Skeletal muscle tissue (tissue), 4 donors: ENCODE results near the gene ZFYVE21. TPM values are rescaled to one million over a fixed set of nuclear protein-coding genes. Genes with fewer than 3 reads are reported as not detected.

ENCODE experiments used
- H3K27ac ChIP-seq: one replicate; pipeline ENCODE4 v1.7.0; 2013; ENCODE audit warnings: mild to moderate bottlenecking, low read depth, low read length, inconsistent platforms
- H3K27me3 ChIP-seq, 3 donors: one replicate each; pipeline ENCODE4 v1.7.0; 2013; ENCODE audit warnings: low read length in 3 of 3; ENCODE audit not compliant: control insufficient read depth in 3 of 3, insufficient read depth in 3 of 3
- H3K36me3 ChIP-seq, 3 donors: one replicate each; pipeline ENCODE4 v1.7.0; 2013; ENCODE audit warnings: low read length in 3 of 3; ENCODE audit not compliant: control insufficient read depth in 3 of 3, insufficient read depth in 3 of 3
- H3K4me1 ChIP-seq, 3 donors: one replicate each; pipeline ENCODE4 v1.7.0; 2013; ENCODE audit warnings: low read length in 3 of 3, mild to moderate bottlenecking in 3 of 3; ENCODE audit not compliant: control insufficient read depth in 3 of 3, insufficient read depth in 3 of 3
- H3K4me3 ChIP-seq, 3 donors: one replicate each; pipeline ENCODE4 v1.7.0; 2013; ENCODE audit warnings: low read length in 3 of 3
- H3K9ac ChIP-seq, 3 donors: one replicate each; pipeline ENCODE4 v1.7.0; 2013; ENCODE audit warnings: low read length in 3 of 3, mild to moderate bottlenecking in 3 of 3, moderate library complexity in 2 of 3, low read depth in 1 of 3
- H3K9me3 ChIP-seq, 3 donors: one replicate each; pipeline ENCODE4 v1.7.0; 2013; ENCODE audit warnings: low read length in 3 of 3; ENCODE audit not compliant: control insufficient read depth in 3 of 3
- total RNA-seq: library from RNA; depleted of rRNA; stranded (reverse); fragments of >200 nt; gene quantifications from one replicate; pipeline ENCODE4 v1.2.3, GENCODE V29; 2014
- donor health status: Osteomylitis.

The ZFYVE21 gene
- total RNA-seq, 1 donor from 2014 or later: 31.3 TPM

GRCh38 chr14:103719751-103720150 is 4.1 kb downstream of the ZFYVE21 start:
- no peak overlapping the region for H3K27ac ChIP-seq
- peaks cover 0 to 7% (median 0%) of the 10 kb centered on the region in 3 donors for H3K36me3 ChIP-seq
- H3K9me3 ChIP-seq: no peaks in the 10 kb centered on the region
- no peaks in the 10 kb centered on the region for H3K27me3 ChIP-seq
- no peak overlapping the region for H3K4me3 ChIP-seq
- H3K4me1 ChIP-seq: peaks cover 35 to 66% (median 48%) of the 10 kb centered on the region in 3 donors
- H3K9ac ChIP-seq: peak overlapping the region in 1 of 3 donors; percentile 16

DNA sequence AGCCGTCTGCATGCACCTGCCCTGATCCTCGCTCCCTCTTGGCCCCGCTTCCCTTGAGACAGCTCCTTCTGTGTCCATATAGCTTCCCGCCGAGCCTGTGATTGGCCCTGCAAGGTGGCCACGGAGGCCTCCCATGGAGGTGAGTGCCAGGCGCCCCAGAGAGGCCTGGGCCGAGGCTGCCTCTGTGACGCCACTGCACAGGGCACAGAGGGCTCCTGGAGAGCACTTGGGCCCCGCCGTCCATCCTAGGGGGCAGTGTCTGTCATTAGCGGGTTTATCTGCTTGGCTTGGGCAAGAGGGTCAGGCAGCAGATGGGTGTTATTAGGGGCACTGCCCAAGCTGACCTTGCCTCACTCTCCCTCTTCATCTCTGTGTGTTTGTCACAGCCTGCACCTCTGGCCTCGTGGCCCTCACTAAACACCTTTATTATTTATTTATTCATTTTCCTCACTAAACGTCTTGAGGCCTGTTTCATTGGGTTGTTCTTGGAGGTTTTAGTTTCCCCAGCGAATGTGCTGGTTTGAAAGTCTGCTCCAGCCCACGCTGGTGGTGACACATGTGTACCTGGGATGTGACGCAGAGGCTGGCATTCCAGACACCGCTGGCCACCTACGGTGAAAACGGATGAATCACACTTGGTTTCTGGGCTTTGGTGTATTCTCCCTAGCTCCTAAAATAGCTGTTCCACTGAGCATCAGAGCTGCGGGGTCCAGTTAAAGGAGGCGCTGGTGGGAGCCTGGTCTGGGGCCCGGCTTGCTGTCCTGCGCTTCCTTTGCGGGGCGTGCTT is 5.9 kb downstream of the ZFYVE21 start:
- H3K9me3 ChIP-seq: no peaks in the 10 kb centered on the region
- H3K4me1 ChIP-seq: peaks cover 34 to 74% (median 51%) of the 10 kb centered on the region in 3 donors
- H3K4me3 ChIP-seq: no peak overlapping the region
- peaks cover 0 to 7% (median 6%) of the 10 kb centered on the region in 3 donors for H3K36me3 ChIP-seq
- H3K27ac ChIP-seq: no peak overlapping the region
- H3K9ac ChIP-seq: peak overlapping the region in 1 of 3 donors; percentile 33
- no peaks in the 10 kb centered on the region for H3K27me3 ChIP-seq

DNA sequence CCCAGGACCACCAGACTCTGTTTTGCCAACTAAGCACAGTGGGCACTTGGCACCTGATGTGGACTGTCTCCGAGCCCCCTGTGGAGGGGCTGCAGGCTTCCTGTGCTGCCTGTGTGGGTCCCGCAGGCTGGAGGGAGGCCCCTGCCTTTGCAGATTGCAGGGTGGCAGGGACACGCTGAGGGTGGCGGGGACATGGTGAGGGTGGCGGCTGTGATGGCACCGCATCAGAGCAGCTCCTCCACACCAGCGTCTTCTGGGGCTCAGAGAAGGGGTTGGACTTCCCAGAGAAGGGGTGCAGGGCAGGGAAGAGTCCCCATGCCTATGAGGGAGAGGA is 8.1 kb downstream of the ZFYVE21 start:
- Histone ChIP-seq H3K27ac (peak overlapping the region; percentile 25), H3K27me3 (no peaks in the 10 kb centered on the region), H3K36me3 (peaks cover 6 to 12% (median 8%) of the 10 kb centered on the region in 3 donors), H3K4me1 (peaks cover 23 to 53% (median 40%) of the 10 kb centered on the region in 3 donors), H3K9me3 (no peaks in the 10 kb centered on the region), H3K9ac (peak overlapping the region in 2 of 3 donors; percentile 43 to 73), H3K4me3 (peak overlapping the region in 1 of 3 donors; percentile 22)

DNA sequence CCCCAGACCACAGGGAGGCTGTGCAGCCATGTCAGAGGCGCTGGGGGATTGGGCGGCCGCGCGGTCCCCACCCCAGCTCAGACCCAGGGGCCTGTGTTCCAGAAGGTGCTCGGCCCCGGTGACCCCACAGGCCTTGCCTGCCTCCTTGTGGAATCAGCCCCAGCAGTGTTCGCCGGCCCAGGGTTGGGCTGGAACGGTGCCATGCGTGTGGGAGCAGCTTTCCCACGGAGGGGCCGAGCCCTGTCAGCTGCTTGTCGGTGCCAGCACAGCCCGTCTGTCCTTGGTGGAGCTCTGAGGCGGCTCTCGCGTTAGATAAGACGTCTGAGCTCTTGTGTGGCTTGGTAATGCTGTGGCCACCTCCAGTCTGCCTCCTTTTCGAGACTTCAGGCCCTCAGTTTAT is 8.5 kb downstream of the ZFYVE21 start:
- no peaks in the 10 kb centered on the region for H3K27me3 ChIP-seq
- H3K4me3 ChIP-seq: no peak overlapping the region
- peaks cover 25 to 50% (median 42%) of the 10 kb centered on the region in 3 donors for H3K4me1 ChIP-seq
- no peak overlapping the region for H3K27ac ChIP-seq
- H3K36me3 ChIP-seq: peaks cover 10 to 16% (median 11%) of the 10 kb centered on the region in 3 donors
- H3K9me3 ChIP-seq: no peaks in the 10 kb centered on the region
- peak overlapping the region in 1 of 3 donors; percentile 73 for H3K9ac ChIP-seq

GRCh38 chr14:103725001-103725682 is 9.5 kb downstream of the ZFYVE21 start:
- Histone ChIP-seq H3K27me3 (no peaks in the 10 kb centered on the region), H3K9me3 (no peaks in the 10 kb centered on the region), H3K36me3 (peaks cover 19 to 26% (median 22%) of the 10 kb centered on the region in 3 donors), H3K27ac (no peak overlapping the region), H3K4me1 (peaks cover 21 to 44% (median 44%) of the 10 kb centered on the region in 3 donors), H3K9ac (peak overlapping the region in 1 of 3 donors; percentile 25), H3K4me3 (no peak overlapping the region)

DNA sequence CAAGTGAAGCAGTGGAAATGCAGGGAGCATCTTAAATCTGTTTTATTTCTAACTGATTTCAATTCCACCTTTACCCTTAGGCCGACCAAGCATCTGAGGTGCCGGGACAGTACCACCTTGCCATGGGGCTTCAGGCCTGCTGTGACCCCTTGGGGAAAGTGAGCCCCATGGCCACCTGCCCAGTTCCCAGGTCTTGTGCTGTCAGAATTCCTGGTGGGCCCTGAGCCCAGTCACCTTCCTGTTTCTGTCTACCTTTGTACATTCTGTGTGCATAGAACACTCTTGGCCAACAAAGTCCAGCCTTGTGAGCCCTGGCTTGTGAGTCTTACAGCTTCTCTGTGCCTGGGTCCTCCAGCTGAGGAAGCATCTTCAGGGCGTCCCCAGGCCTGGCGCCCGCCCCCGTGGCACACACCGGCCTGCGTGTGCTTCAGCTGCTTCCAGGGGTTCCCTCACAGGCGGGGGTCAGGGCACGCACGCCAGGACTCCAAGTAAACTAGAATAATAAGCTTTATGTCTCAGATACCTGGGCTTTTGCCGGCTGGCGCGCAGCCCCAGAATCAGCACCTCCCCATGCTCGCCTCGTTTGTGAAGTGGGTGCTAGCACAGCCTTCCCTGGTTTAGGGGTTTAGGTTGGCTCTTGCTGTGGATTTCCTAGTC is 10.3 kb downstream of the ZFYVE21 start:
- no peaks in the 10 kb centered on the region for H3K9me3 ChIP-seq
- peaks cover 23 to 51% (median 50%) of the 10 kb centered on the region in 3 donors for H3K4me1 ChIP-seq
- H3K27ac ChIP-seq: no peak overlapping the region
- no peaks in the 10 kb centered on the region for H3K27me3 ChIP-seq
- peaks cover 22 to 30% (median 28%) of the 10 kb centered on the region in 3 donors for H3K36me3 ChIP-seq
- peak overlapping the region in 1 of 3 donors; percentile 25 for H3K9ac ChIP-seq
- H3K4me3 ChIP-seq: no peak overlapping the region

DNA sequence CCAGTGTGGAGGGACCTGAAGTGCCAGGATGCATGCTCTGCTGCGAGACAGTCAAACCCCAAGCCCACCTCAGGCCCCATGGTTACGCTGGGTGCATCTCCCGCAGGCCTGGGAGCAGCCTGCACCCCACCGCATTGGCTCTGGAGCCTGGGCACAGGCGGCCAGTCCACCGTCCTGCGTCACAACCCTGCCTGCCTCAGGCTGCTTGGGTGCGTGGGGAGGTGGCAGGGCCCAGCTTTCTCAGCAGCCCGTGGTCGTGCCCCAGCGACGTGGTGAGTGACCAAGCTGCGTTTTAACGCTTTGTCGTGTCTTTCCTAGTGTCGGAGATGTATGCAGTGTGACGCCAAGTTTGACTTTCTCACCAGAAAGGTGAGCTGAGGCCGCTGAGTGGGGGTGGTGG is 10.9 kb downstream of the ZFYVE21 start:
- Histone ChIP-seq H3K4me1 (peaks cover 23 to 50% (median 44%) of the 10 kb centered on the region in 3 donors), H3K36me3 (peaks cover 22 to 30% (median 28%) of the 10 kb centered on the region in 3 donors), H3K27ac (no peak overlapping the region), H3K9ac (peak overlapping the region in 1 of 3 donors; percentile 25), H3K9me3 (no peaks in the 10 kb centered on the region), H3K27me3 (no peaks in the 10 kb centered on the region), H3K4me3 (no peak overlapping the region)

- H3K4me3 ChIP-seq: no peak overlapping the region
- H3K36me3 ChIP-seq: peaks cover 26 to 36% (median 31%) of the 10 kb centered on the region in 3 donors
- H3K9me3 ChIP-seq: no peaks in the 10 kb centered on the region
- H3K9ac ChIP-seq: no peak overlapping the region
- H3K27me3 ChIP-seq: no peaks in the 10 kb centered on the region
- H3K4me1 ChIP-seq: peaks cover 23 to 47% (median 40%) of the 10 kb centered on the region in 3 donors
- H3K27ac ChIP-seq: no peak overlapping the region
Measured at GRCh38 chr14:103727313-103727980, 11.8 kb downstream of the ZFYVE21 start.

DNA sequence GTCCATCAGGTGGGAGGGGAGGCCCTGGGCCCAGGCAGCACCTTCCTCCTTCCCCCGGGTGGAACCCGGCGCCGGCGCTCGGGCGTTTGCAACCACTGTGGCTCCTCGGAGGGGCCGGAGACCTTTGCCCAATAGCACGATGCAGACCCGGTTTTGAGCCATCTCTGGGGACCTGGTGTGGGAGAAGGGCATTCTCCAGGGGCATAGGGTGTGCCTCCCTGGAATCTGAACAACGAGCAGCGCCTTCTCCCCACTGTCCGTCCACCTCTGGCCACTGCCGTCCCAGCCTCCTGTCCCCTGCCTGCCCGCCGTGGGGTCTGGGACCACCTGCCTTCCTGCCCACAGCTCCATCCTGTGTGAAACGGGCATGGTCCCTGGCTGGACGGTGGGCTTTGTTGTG is 12.5 kb downstream of the ZFYVE21 start:
- Histone ChIP-seq H3K4me1 (peaks cover 19 to 42% (median 34%) of the 10 kb centered on the region in 3 donors), H3K4me3 (no peak overlapping the region), H3K27ac (no peak overlapping the region), H3K9me3 (no peaks in the 10 kb centered on the region), H3K36me3 (peaks cover 33 to 42% (median 38%) of the 10 kb centered on the region in 3 donors), H3K27me3 (no peaks in the 10 kb centered on the region), H3K9ac (no peak overlapping the region)
